ENCODE results near the gene YAE1.

YAE1 gene

DNA sequence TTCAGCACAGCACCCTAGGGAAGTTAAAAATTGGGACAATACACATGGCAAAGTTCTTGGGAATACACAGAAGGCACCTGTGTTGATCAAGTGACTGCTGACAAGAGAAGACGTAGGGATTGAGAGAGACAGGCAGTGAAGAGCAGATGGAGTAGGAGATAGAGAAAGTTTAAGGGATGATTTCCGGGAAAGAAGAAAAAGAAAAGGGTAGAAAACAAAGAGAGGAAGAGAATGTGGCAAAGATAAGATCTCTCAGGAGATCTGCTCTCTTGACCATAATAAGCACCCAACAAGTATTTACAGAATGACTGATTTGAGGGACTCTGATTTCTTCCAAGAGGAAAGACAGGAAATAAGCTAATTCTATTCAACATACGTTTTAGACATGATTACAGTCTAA, 42.1 kb downstream of the YAE1 start:
- DNase-seq (ENCODE audit: low read depth): no peak

DNA sequence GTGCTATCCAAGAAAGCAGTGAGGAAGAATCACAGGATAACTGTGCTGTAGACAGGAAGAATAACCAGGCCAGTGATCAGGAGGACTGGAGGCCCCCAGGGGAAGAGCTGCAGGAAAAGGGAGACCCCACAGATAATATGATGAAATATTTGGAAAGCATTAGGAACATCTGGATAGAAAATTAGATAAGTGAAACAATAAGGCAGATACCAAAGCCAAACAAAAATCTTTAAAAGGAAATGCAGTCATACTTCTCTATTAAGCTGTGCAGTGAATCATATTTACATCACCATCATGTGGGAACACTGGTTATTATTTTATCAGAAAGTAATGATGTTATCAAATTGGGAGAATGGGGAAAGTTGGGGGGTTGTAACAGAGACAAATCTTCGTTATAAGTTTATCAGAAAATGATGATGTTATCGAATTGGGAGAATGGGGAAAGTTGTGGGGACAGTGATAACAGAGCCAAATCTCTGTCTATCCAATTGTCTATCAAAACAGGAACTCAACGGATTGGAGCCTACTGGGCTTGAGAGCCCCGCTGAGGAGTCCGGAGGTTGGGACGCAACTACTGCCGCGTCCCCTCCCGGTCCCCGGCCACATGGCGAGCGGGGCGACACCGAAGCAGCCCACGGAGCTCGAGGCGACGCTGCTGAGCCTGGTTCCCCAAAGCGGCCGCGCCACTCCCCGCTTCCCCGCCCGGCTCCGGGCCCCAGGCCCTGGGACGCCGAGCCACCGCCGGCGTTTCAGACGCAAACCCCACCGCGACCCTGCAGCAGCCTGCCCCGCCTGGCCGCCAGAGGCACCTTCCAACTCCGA, 43.1 kb downstream of the YAE1 start:
- DNase-seq (ENCODE audit: low read depth): no peak

DNA sequence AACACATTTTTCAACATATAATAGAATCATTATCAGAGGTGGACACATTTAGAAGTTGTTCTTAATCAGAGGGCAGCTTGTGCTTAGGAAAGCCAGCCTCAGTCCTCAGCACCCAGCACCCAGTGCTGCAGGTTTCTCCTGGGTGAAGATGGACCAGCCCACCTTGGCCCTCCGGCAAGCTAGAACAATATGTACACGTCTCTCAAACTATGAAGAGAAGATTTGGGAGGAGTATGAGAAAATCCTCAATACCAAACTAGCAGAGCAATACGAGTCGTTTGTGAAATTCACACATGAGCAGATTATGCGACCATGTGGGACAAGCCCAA, 43.7 kb downstream of the YAE1 start:
- no peak for DNase-seq (ENCODE audit: low read depth)

DNA sequence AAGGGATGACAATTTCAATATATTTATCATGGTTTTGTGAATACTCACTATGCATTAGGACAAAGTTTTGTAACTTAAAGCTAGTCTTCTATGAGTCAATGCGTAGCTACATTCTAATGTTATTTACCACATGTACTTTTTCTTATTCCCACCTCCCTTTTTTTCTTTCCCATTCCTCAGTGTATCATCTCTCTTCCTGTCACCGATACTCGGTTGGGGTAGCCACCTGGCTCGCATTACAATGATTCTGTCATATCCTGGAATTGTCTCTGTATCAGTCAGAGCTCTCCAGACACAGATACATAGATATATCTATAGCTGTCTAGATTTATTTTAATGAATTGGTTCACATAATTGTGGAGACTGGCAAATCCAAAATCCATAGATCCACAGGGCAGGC, 47.4 kb downstream of the YAE1 start:
- no peak for DNase-seq (ENCODE audit: low read depth)

DNA sequence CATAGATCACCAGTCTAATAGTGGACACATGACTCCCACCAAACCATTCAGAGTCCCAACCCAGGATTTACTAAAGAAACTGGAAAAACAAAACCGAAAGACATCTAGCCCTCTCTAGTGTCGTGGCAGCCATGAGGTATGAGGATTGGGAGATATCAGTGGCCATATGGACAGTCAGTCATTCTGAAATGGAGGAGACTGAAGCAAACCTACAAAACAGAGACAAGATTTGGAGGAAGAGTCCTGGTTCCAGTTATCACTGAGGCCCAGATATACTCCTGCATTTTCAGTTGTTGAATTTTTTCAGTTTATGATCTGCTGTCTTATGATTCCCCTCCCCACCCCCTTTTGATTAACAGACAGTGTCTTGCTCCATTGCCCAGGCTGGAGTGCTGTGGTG, 48.1 kb downstream of the YAE1 start:
- no peak for DNase-seq (ENCODE audit: low read depth)

DNA sequence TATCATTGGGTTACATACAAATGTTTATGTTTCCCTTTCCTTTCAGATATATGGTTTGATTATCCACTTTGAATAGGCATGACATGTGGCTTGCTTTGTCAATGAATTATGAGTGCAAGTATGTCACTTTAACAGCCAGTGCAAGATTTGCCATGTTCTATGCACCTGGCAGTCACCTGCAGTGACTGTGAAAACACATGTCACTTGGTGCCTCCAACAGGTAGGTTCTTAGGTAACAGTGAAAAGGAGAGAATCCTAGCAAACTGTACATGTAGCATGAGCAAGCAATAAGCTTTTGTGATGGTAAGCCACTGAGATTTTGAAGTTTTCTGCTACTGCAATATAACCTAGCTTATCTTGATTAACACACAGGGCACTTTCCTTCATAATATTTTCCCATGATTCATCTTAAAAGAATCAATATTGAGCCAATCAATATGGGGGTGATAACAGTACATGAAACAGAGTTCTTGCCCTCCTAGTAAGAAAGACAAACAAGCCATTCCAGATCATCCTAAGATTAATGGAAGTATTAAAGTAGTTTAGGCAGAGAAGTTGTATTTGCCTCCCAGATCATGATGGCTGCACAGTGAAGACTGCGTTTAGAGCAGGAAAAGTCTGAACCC, 49.3 kb downstream of the YAE1 start:
- no peak for DNase-seq (ENCODE audit: low read depth)

DNA sequence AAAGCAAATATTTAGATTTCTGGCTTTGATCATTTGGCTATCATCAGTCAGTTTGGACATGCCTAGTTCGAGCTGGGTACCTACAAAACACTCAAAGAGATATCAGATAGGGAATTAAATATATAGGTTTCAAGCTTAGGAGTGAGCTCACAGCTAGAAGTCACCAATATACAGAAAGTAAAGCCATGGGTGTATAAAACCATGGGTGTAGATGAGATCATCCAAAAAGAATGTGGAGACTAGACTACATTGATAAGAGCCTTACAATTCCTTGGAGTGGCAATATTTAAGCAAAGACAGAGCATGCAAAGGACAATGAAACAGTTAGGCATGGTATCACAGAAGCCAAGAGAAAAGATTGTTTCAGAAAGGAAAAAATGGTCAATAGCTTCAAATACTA, 49.9 kb downstream of the YAE1 start:
- DNase-seq (ENCODE audit: low read depth): no peak

DNA sequence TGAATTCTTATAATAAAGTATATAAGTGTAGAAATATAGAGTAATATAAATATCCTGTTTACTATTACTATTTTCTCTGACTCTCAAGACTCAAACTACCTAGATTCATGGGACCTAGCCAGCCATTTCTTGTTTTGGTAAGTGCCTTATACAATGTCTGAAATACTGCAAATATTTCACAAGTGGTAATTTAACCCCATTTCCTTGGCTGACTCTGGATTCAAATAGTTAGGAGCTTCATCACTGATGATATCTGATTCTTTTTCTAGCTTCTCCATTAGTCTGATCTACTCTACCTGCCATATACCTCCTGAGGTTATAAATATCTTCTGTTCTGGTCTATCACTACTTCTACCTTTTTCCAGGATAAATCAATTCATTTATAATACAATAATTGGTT, 50.8 kb downstream of the YAE1 start:
- DNase-seq (ENCODE audit: low read depth): no peak

DNA sequence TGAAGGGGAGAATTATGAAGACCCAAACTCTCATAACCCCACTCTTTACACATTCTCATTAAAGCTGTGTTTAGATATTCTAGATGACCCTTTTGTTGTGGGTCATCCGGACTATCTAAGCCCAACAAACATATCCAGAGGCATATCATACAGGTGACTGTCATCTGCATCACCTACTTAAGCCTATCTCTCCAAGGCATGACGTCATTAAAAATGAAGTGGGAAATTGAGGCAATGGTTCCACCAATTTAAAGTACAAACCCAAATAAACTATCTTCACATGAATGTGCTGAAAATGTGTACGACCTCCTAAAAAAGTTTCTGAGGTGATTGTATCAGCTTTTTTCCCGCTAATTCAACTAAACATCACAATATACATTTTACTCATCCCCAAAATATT, 52.7 kb downstream of the YAE1 start:
- no peak for DNase-seq (ENCODE audit: low read depth)

DNA sequence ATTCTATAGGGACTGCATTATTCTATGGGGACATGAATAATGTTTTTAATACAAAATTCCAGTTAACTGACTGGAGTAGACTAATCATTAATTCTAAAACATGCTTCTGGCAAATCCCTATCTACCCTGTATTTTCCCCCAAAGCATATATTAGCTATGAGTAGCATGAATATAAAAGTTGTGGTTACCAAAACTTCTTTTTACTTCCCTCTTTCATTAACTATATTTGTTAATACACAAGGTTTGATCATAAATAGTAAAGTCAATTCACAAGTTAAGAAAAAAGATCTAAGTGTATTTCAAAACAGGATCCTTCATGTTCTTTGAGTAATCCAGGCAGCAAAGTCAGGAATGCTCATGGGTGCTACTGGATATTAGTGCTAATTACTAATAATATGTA, 54.3 kb downstream of the YAE1 start:
- DNase-seq (ENCODE audit: low read depth): no peak

DNA sequence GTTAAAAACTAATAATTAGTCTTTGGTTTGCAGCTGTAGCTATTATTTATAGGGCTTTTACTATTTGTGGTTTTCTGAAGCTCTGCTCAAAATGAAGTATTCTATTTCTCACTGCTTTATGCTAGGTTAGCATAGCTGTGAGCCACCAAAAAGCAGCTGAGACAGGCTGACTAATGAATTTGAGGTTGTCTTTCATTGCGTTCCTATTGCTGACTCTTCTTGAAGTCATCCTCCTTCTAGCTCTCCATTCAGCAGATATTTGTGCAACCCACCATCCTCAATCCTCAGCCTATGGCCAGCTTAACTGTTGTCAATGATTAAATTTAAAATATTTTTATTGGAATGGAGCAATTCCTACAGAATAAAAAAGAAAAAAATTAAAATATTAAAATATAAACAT, 55.1 kb downstream of the YAE1 start:
- DNase-seq (ENCODE audit: low read depth): no peak

DNA sequence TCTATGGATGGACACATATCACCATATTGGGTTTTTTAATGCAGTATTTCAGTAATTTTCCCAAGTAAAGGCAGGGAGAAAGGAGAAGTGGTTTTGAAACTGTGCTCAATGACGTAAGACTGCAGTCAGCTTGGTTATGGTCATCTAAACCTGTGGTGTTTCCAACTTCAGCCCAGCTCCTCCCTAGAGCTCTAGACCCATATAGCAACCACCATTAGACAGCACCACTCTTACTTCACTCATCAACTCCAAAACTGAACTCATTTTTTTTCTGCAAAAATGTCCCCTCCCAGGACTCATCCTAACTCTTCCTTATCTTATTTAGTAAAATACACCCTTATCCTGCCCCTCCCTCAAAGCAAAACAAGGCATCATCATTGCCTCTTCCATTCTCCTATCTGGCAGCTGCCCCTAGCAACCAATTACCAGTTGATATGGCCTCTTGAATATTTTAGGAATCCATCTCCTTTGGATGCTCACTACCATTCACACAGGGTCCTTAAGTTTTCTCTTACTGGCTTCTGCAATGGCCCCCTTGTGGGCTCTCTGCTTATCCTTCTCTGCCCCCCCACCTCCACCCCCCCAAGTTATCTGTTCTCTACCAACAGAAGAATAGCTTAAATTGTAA, 55.7 kb downstream of the YAE1 start:
- DNase-seq (ENCODE audit: low read depth): no peak

All from stimulated activated CD8-positive, alpha-beta memory T cell treated with anti-CD3 and anti-CD28 coated beads, Interleukin-4, amount 100 ng/mL, for 24 hours (primary cell).